Myocyte (in vitro differentiated cells): ENCODE measurements around the gene OR2V2. TPM values are rescaled to one million over a fixed set of nuclear protein-coding genes. Genes with fewer than 3 reads are reported as not detected.

Source experiments
- DNase-seq: peaks from one replicate; pipeline ENCODE4 v3.0.0-alpha.2; 2012; ENCODE audit warnings: low read depth
- total RNA-seq: library from RNA; depleted of rRNA; stranded (reverse); fragments of >200 nt; gene quantifications from 2 replicates; pipeline ENCODE4 v1.2.3, GENCODE V29; 2014

OR2V2 gene
- total RNA-seq, 1 donor from 2014 or later: not detected

DNA sequence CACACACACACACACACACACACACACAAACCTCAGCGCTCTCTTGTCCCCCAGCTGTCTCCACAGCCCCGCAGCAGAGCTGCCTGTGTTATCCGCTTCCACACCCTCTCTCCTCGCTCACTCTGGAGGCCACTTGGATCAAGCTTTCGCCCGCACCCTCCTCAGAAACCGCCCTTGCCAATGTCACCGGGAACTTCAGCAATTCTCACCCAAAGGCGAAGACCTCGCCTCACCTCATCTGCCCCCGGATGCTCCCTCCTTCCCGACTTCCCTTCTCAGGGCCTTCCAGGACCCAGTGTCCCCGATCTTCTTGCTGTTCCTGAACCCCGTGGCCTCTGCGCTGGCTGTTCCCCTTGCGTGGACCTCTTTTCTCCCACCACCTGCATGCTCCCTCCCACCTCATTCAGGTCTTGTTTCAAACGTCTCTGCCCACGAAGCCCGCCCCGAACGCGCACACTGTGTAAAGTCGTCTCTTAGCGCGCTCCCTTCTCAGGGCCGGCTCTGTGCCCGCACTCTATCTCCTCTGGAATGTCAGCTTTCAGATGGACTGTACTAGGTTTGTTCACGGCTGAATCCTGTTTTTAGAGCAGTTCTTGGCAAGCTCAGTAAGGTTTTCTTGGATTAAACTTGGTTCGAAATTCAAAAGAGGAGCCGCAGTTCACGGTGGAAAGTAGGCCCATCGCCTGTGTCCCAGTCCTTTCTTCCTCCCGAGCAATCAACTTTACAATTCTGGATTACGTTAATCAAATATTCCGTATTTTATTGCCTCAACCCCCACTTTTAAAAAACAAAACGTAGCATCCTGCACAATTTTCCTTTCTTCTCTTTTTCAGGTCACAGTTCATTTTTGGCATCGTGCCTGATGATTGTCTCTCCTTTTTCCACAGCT, 58.6 kb downstream of the OR2V2 start:
- no peak for DNase-seq

- DNase-seq: peak; percentile 85
These were observed 60.0 kb downstream of the OR2V2 start for GRCh38 chr5:181207214-181207959.

GRCh38 chr5:181207960-181208253, 60.5 kb downstream of the OR2V2 start:
- no peak for DNase-seq

Other genes starting within 250 kb of the OR2V2 start
- not detected in 2 replicates for gene BTNL8, start 248.4 kb upstream of the OR2V2 start, total RNA-seq
- gene BTNL3, start 158.7 kb upstream of the OR2V2 start, total RNA-seq: 0.21 TPM in 1 of 2 replicates, not detected in the other
- not detected in 2 replicates for gene BTNL9, start 107.3 kb upstream of the OR2V2 start, total RNA-seq
- gene OR2V1, start 16.4 kb upstream of the OR2V2 start, total RNA-seq: not detected in 2 replicates
- 8.9 and 18.8 TPM in 2 replicates for gene TRIM7, start 57.6 kb downstream of the OR2V2 start, total RNA-seq
- gene TRIM41, start 75.7 kb downstream of the OR2V2 start, total RNA-seq: 13.4 and 13.8 TPM in 2 replicates
- gene RACK1, start 96.3 kb downstream of the OR2V2 start, total RNA-seq: 2,741 and 2,769 TPM in 2 replicates
- gene TRIM52, start 113.6 kb downstream of the OR2V2 start, total RNA-seq: 4.3 and 8.0 TPM in 2 replicates
- not detected in 2 replicates for gene OR4F3, start 219.7 kb downstream of the OR2V2 start, total RNA-seq